ENCODE data around the gene ITGB1.
"Not testable (repeated sequence)": the region's sequence is repeated elsewhere in the genome, so short reads cannot be mapped to it uniquely, and the experiment has no call there.

The ITGB1 gene

GRCh38 chr10:32931593-32931992, 26.4 kb downstream of the ITGB1 start:
- no peak for DNase-seq

GRCh38 chr10:32930036-32930435, 28.0 kb downstream of the ITGB1 start:
- no peak for DNase-seq

- DNase-seq, result no peak
Measured at GRCh38 chr10:32929634-32930033, 28.4 kb downstream of the ITGB1 start.

GRCh38 chr10:32927750-32928149, 30.3 kb downstream of the ITGB1 start:
- DNase-seq, result no peak

GRCh38 chr10:32923849-32924248, 34.2 kb downstream of the ITGB1 start:
- no peak for DNase-seq

GRCh38 chr10:32923134-32923533, 34.9 kb downstream of the ITGB1 start:
- DNase-seq, result no peak

- DNase-seq, result no peak
Measured at GRCh38 chr10:32922170-32922569, 35.9 kb downstream of the ITGB1 start.

GRCh38 chr10:32917817-32918216, 40.2 kb downstream of the ITGB1 start:
- DNase-seq, result not testable (repeated sequence)

- no peak for DNase-seq
Measured at GRCh38 chr10:32911285-32912016, 46.6 kb downstream of the ITGB1 start.

GRCh38 chr10:32909970-32910369, 48.1 kb downstream of the ITGB1 start:
- not testable (repeated sequence) for DNase-seq

- no peak for DNase-seq
Measured at GRCh38 chr10:32909456-32909855, 48.6 kb downstream of the ITGB1 start.

GRCh38 chr10:32906595-32906994, 51.4 kb downstream of the ITGB1 start:
- no peak for DNase-seq

GRCh38 chr10:32905466-32905865, 52.6 kb downstream of the ITGB1 start:
- no peak for DNase-seq

- no peak for DNase-seq
Measured at GRCh38 chr10:32901815-32902214, 56.2 kb downstream of the ITGB1 start.

- DNase-seq, result not testable (repeated sequence)
Measured at GRCh38 chr10:32895200-32895968, 62.6 kb downstream of the ITGB1 start.

- no peak for DNase-seq
Measured at GRCh38 chr10:32893916-32894664, 63.9 kb downstream of the ITGB1 start.

GRCh38 chr10:32893434-32893833, 64.6 kb downstream of the ITGB1 start:
- no peak for DNase-seq

GRCh38 chr10:32891261-32891660, 66.8 kb downstream of the ITGB1 start:
- DNase-seq, result no peak

- no peak for DNase-seq
Measured at GRCh38 chr10:32890444-32890843, 67.6 kb downstream of the ITGB1 start.

- DNase-seq, result no peak
Measured at GRCh38 chr10:32889631-32890212, 68.3 kb downstream of the ITGB1 start.

GRCh38 chr10:32888161-32888927, 69.7 kb downstream of the ITGB1 start:
- DNase-seq, result no peak

- no peak for DNase-seq
Measured at GRCh38 chr10:32887481-32887880, 70.5 kb downstream of the ITGB1 start.
